HL-60 (cell line): ENCODE measurements around the gene ESD.

Experiments
- CTCF ChIP-seq: IDR thresholded peaks from one replicate; pipeline ENCODE4 v1.5.1; 2011; ENCODE audit warnings: low read length, control low read depth, inconsistent platforms; ENCODE audit not compliant: insufficient read depth
- GABPA ChIP-seq: IDR thresholded peaks from 2 replicates; pipeline ENCODE4 v1.6.1; 2012; ENCODE audit warnings: low read depth
- POLR2AphosphoS5 ChIP-seq: IDR thresholded peaks from 2 replicates; pipeline ENCODE4 v1.6.1; 2012; ENCODE audit warnings: low read depth
- REST ChIP-seq: IDR thresholded peaks from 2 replicates; pipeline ENCODE4 v1.6.1; 2012; ENCODE audit warnings: low read depth; ENCODE audit not compliant: insufficient replicate concordance

- no peak for TF ChIP-seq CTCF
- peak; percentile 76 for TF ChIP-seq POLR2AphosphoS5
- TF ChIP-seq GABPA, result no peak
- peak; percentile 22 for TF ChIP-seq REST
Observed at GRCh38 chr13:46796515-46797474, at the start of gene ESD.
